Keratinocyte (primary cell): Measurements from ENCODE around the gene GMEB2.

Source experiments
- CTCF ChIP-seq, 3 experiments: IDR thresholded peaks in 1 of 3; conservative IDR thresholded peaks in 1 of 3; optimal IDR thresholded peaks in 1 of 3; 2 replicates in 2 of 3; 3 replicates in 1 of 3; pipeline versions ENCODE3 to v1.5.1; 2011; ENCODE audit warnings: low read length in 3 of 3, mild to moderate bottlenecking in 3 of 3, moderate library complexity in 2 of 3, control low read depth in 1 of 3, inconsistent platforms in 1 of 3; ENCODE audit not compliant: insufficient read depth in 2 of 3; ENCODE audit errors: extremely low read depth in 1 of 3
- EZH2 ChIP-seq: IDR thresholded peaks from one replicate; pipeline ENCODE4 v1.6.1; 2012; ENCODE audit warnings: inconsistent platforms, mild to moderate bottlenecking, low read length, moderate library complexity

- TF ChIP-seq CTCF (optimal IDR thresholded peaks at IDR 0.05 in 1 of 3, IDR thresholded peaks at IDR 0.05 in 1 of 3, conservative IDR thresholded peaks at IDR 0.05 in 1 of 3; ENCODE audit: extremely low read depth in 1 of 3, insufficient read depth in 2 of 3, low read length in 3 of 3): no peak
- TF ChIP-seq EZH2: no peak
Measured at GRCh38 chr20:63633732-63634131, 6.8 kb upstream of the GMEB2 start.
